GM12878 (cell line): ENCODE data around the gene RTL3.

Source experiments
- CBX5 ChIP-seq: sonication (generic); IDR thresholded peaks from 2 replicates; pipeline ENCODE4 v1.6.1; 2016; ENCODE audit warnings: low read depth, moderate library complexity, mild to moderate bottlenecking, inconsistent platforms
- CTCF ChIP-seq, 3 experiments: IDR thresholded peaks in 2 of 3; conservative IDR thresholded peaks in 1 of 3; 2 replicates each; pipeline ENCODE4 v1.5.1; 2011; ENCODE audit warnings: low read depth in 3 of 3, low read length in 3 of 3, mild to moderate bottlenecking in 3 of 3, control low read depth in 2 of 3, moderate library complexity in 2 of 3, inconsistent platforms in 1 of 3, mixed read lengths in 1 of 3; ENCODE audit not compliant: control insufficient read depth in 2 of 3, insufficient read depth in 1 of 3; ENCODE audit errors: extremely low read depth in 1 of 3
- EZH2 ChIP-seq: IDR thresholded peaks from 2 replicates; pipeline ENCODE4 v1.6.1; 2012; ENCODE audit warnings: low read depth, mild to moderate bottlenecking, control low read depth, inconsistent platforms, low read length, borderline replicate concordance; ENCODE audit not compliant: control insufficient read depth
- FOXM1 ChIP-seq: IDR thresholded peaks from 2 replicates; pipeline ENCODE4 v1.6.1; 2012; ENCODE audit warnings: low read depth, mild to moderate bottlenecking, inconsistent platforms, low read length, moderate library complexity
- JUND ChIP-seq: IDR thresholded peaks from 2 replicates; pipeline ENCODE4 v1.6.1; 2012; ENCODE audit warnings: low read depth, mild to moderate bottlenecking, low read length, improper control_type of control experiment, moderate library complexity
- NFYB ChIP-seq: IDR thresholded peaks from 2 replicates; pipeline ENCODE4 v1.6.1; 2011; ENCODE audit warnings: low read depth, mild to moderate bottlenecking, low read length, improper control_type of control experiment, moderate library complexity; ENCODE audit not compliant: insufficient read depth
- POLR2A ChIP-seq: IDR thresholded peaks from 2 replicates; pipeline ENCODE4 v1.6.1; 2011; ENCODE audit warnings: low read depth, mild to moderate bottlenecking, low read length
- RAD21 ChIP-seq: IDR thresholded peaks from 2 replicates; pipeline ENCODE4 v1.6.1; 2011; ENCODE audit warnings: mild to moderate bottlenecking, low read depth, low read length, moderate library complexity; ENCODE audit not compliant: insufficient read depth
- RFX5 ChIP-seq: IDR thresholded peaks from 2 replicates; pipeline ENCODE4 v1.6.1; 2011; ENCODE audit warnings: low read depth, low read length, improper control_type of control experiment
- SREBF2 ChIP-seq: IDR thresholded peaks from 2 replicates; pipeline ENCODE4 v1.6.1; 2012; ENCODE audit warnings: mild to moderate bottlenecking, low read length
- TF ChIP-seq, protein P1 (sequence below): IDR thresholded peaks from 2 replicates; pipeline ENCODE4 v1.6.1; 2012; ENCODE audit warnings: low read depth, low read length, improper control_type of control experiment
- TF ChIP-seq, protein P2 (sequence below): IDR thresholded peaks from 2 replicates; pipeline ENCODE4 v1.6.1; 2011; ENCODE audit warnings: borderline replicate concordance, low read depth, mild to moderate bottlenecking, moderate library complexity, mixed read lengths, low read length; ENCODE audit not compliant: insufficient read depth; ENCODE audit errors: extremely low read length

GRCh38 chrX:78643874-78644273 lies 15.3 kb downstream of the RTL3 start:
- TF ChIP-seq CTCF (IDR thresholded peaks at IDR 0.05 in 2 of 3, conservative IDR thresholded peaks at IDR 0.05 in 1 of 3; ENCODE audit: control insufficient read depth in 2 of 3, extremely low read depth in 1 of 3, insufficient read depth in 1 of 3, low read depth in 3 of 3, low read length in 3 of 3) (no peak), RFX5 (no peak), FOXM1 (no peak), EZH2 (no peak), RAD21 (no peak), SREBF2 (no peak), CBX5 (no peak), NFYB (no peak), JUND (no peak), POLR2A (no peak)
- TF ChIP-seq, protein P1, sequence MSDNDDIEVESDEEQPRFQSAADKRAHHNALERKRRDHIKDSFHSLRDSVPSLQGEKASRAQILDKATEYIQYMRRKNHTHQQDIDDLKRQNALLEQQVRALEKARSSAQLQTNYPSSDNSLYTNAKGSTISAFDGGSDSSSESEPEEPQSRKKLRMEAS, result no peak
- TF ChIP-seq, protein P2, sequence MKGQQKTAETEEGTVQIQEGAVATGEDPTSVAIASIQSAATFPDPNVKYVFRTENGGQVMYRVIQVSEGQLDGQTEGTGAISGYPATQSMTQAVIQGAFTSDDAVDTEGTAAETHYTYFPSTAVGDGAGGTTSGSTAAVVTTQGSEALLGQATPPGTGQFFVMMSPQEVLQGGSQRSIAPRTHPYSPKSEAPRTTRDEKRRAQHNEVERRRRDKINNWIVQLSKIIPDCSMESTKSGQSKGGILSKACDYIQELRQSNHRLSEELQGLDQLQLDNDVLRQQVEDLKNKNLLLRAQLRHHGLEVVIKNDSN, result no peak
